K562 (cell line): ENCODE measurements around the gene PDE6G. TPM values are rescaled to one million over a fixed set of nuclear protein-coding genes. Genes with fewer than 3 reads are reported as not detected.

Source experiments
- ATAC-seq: fragments of 200-7000 bp; cut with Tn5 transposase; 3 replicates; pipeline ENCODE4 v1.9.1; 2020; ENCODE audit warnings: moderate library complexity
- BruUV-seq: library from RNA; stranded (reverse); fragments of 400-500 nt; replicated peaks from 2 replicates; lab custom pipeline; 2021; lab: Mats Ljungman, UMichigan
- CTCF ChIA-PET: fragments of 300-600 bp; formaldehyde crosslinking; extraction: SDS; loops from one replicate; lab custom pipeline; 2021; ENCODE audit warnings: low intra/inter-chr PET ratio; lab: Yijun Ruan, JAX
- POLR2A ChIA-PET: fragments of 300-600, 350-650 bp; sonication (Branson Sonifier 250); formaldehyde crosslinking; extraction: SDS; loops from one replicate; lab custom pipeline; 2021; ENCODE audit warnings: antibody characterized with exemption, inconsistent platforms; lab: Yijun Ruan, JAX
- DNase-seq, 4 experiments: peaks; one replicate each; pipeline versions ENCODE4 v3.0.0 to v3.0.0-alpha.2; 2011 to 2018; ENCODE audit warnings: low spot score in 3 of 4, mixed read lengths in 3 of 4; ENCODE audit errors: extremely low read depth in 1 of 4
- FAIRE-seq: peaks from 2 replicates; lab custom pipeline; 2011; peaks lifted over from hg19 to GRCh38; lab: Jason Lieb, UNC
- H2AFZ ChIP-seq: 2 replicates; pipeline ENCODE4 v1.6.0; 2011; ENCODE audit warnings: low read depth, low read length, control low read depth, inconsistent platforms
- H3K27ac ChIP-seq: fragments of 200-600 bp; 3 replicates; pipeline ENCODE4 v1.8.0; 2011; ENCODE audit warnings: low read depth, mild to moderate bottlenecking, control low read depth, inconsistent platforms, low read length, moderate library complexity, mixed read lengths; ENCODE audit errors: extremely low read depth
- H3K27me3 ChIP-seq, 2 experiments: fragments of 300-600 bp in 1 of 2; 2 replicates in 1 of 2; 3 replicates in 1 of 2; pipeline versions ENCODE4 v1.6.0 to v1.8.0; 2011; ENCODE audit warnings: inconsistent platforms in 2 of 2, low read length in 2 of 2, mild to moderate bottlenecking in 1 of 2, mixed read lengths in 1 of 2, moderate library complexity in 1 of 2; ENCODE audit not compliant: control insufficient read depth in 2 of 2, insufficient read depth in 2 of 2
- H3K36me3 ChIP-seq: fragments of 300-600 bp; 3 replicates; pipeline ENCODE4 v1.8.0; 2011; ENCODE audit warnings: mild to moderate bottlenecking, low read length, inconsistent platforms; ENCODE audit not compliant: control insufficient read depth, insufficient read depth
- H3K4me1 ChIP-seq, 2 experiments: fragments of 200-600 bp in 1 of 2; replicated peaks in 1 of 2; 2 replicates in 1 of 2; 3 replicates in 1 of 2; pipeline versions ENCODE4 v1.5.1 to v1.8.0; 2011; ENCODE audit warnings: inconsistent platforms in 2 of 2, low read length in 2 of 2, mild to moderate bottlenecking in 1 of 2, mixed read lengths in 1 of 2, moderate library complexity in 1 of 2; ENCODE audit not compliant: control insufficient read depth in 2 of 2, insufficient read depth in 2 of 2
- H3K4me2 ChIP-seq: 2 replicates; pipeline ENCODE4 v1.6.1; 2011; ENCODE audit warnings: low read length, control low read depth, inconsistent platforms, mixed read lengths; ENCODE audit not compliant: insufficient read depth
- H3K4me3 ChIP-seq: fragments of 200-600 bp; sonication (generic), shearing (Covaris generic); 2 replicates; pipeline ENCODE4 v1.5.1; 2016; ENCODE audit warnings: control low read depth, inconsistent platforms
- H3K79me2 ChIP-seq: fragments of 200-600 bp; 3 replicates; pipeline ENCODE4 v1.8.0; 2011; ENCODE audit warnings: low read length, inconsistent platforms; ENCODE audit not compliant: control insufficient read depth, insufficient read depth
- H3K9ac ChIP-seq, 2 experiments: 2 replicates each; pipeline versions ENCODE4 v1.6.0 to v1.6.1; 2011; ENCODE audit warnings: low read depth in 2 of 2, low read length in 2 of 2, control low read depth in 1 of 2, inconsistent platforms in 1 of 2, mild to moderate bottlenecking in 1 of 2, mixed read lengths in 1 of 2; ENCODE audit not compliant: insufficient read depth in 1 of 2
- H3K9me1 ChIP-seq: one replicate; pipeline ENCODE4 v1.6.0; 2011; ENCODE audit warnings: inconsistent platforms, mild to moderate bottlenecking, low read length, moderate library complexity; ENCODE audit not compliant: control insufficient read depth, insufficient read depth
- H3K9me3 ChIP-seq: replicated peaks from 2 replicates; pipeline ENCODE4 v1.5.1; 2011; ENCODE audit warnings: low read depth, low read length, inconsistent platforms; ENCODE audit not compliant: control insufficient read depth, insufficient read depth
- H4K20me1 ChIP-seq: replicated peaks from 2 replicates; pipeline ENCODE4 v1.6.1; 2011; ENCODE audit warnings: low read length, inconsistent platforms, mixed read lengths; ENCODE audit not compliant: control insufficient read depth, insufficient read depth
- HEY1 ChIP-seq: fragments of 250-450 bp; sonication (Bioruptor Pico); IDR thresholded peaks from 2 replicates; pipeline ENCODE4 v1.5.0; 2020; ENCODE audit warnings: mild to moderate bottlenecking, moderate library complexity, borderline replicate concordance
- RAD21 ChIP-seq, 2 experiments: fragments of 250-450 bp in 1 of 2; fragments of 450-650 bp in 1 of 2; sonication (Bioruptor Pico) in 1 of 2; formaldehyde crosslinking in 1 of 2; IDR thresholded peaks in 1 of 2; conservative IDR thresholded peaks in 1 of 2; 2 replicates each; pipeline versions ENCODE4 v1.4.0 to v1.8.0; 2020 to 2022; ENCODE audit warnings: mild to moderate bottlenecking in 2 of 2, moderate library complexity in 1 of 2
- SMC3 ChIP-seq: conservative IDR thresholded peaks from 2 replicates; pipeline ENCODE4 v1.6.1; 2011; ENCODE audit warnings: low read depth, low read length, improper control_type of control experiment; ENCODE audit not compliant: insufficient read depth
- ZNF445 ChIP-seq: fragments of 250-450 bp; sonication (Bioruptor Pico); IDR thresholded peaks from 2 replicates; pipeline ENCODE4 v1.4.0; 2020; ENCODE audit warnings: low read depth, mild to moderate bottlenecking, moderate library complexity
- ZZZ3 ChIP-seq: fragments of 450-650 bp; IDR thresholded peaks from 2 replicates; pipeline ENCODE4 v1.6.1; 2016; ENCODE audit warnings: antibody characterized with exemption, mild to moderate bottlenecking, moderate library complexity
- WGBS: fragments of 100-300 bp; shearing (Covaris generic); methylation state at CpG from one replicate; pipeline ENCODE4 v1.1.6; 2016; ENCODE audit warnings: low coverage, mixed read lengths; ENCODE audit not compliant: insufficient coverage; ENCODE audit errors: missing lambda C conversion rate; 5-methylcytosine and 5-hydroxymethylcytosine counted together
- in situ Hi-C: fragments of 300-500 bp; cut with MboI; formaldehyde crosslinking; loops from 4 replicates; pipeline ENCODE4 v1.15.0; 2018; ENCODE audit warnings: inconsistent platforms, mixed read lengths
- intact Hi-C: fragments of 100-400 bp; cut with micrococcal nuclease; formaldehyde crosslinking; loops from 2 replicates; pipeline ENCODE4 v1.14.2; 2022
- polyA plus RNA-seq, 8 experiments: library from polyadenylated mRNA; depleted of rRNA in 4 of 8; stranded (reverse) in 5 of 8; unstranded in 3 of 8; fragments of >200 nt; fragmentation: Nextera tagmentation in 2 of 8; fragmentation: Illumina TruSeq in 1 of 8; extraction: Ambion mirVana in 2 of 8; extraction: Trizol in 1 of 8; gene quantifications; 2 replicates each; pipeline versions ENCODE4 v1.2.1 to v1.2.3, GENCODE V29; 2011 to 2014; ENCODE audit warnings: inconsistent platforms in 1 of 8, missing spikeins in 1 of 8
- total RNA-seq, 7 experiments: library from RNA; depleted of rRNA in 6 of 7; stranded (reverse); fragments of >200 nt in 6 of 7; fragmentation: Illumina TruSeq in 2 of 7; extraction: Trizol in 2 of 7; gene quantifications; 2 replicates each; pipeline versions ENCODE4 v1.2.1 to v1.2.3, GENCODE V29; 2011 to 2021; ENCODE audit warnings: low replicate concordance in 1 of 7
- TF ChIP-seq, protein P1 (sequence below), 3 experiments: IDR thresholded peaks in 2 of 3; conservative IDR thresholded peaks in 1 of 3; 2 replicates each; pipeline ENCODE4 v1.5.1; 2011 to 2012; ENCODE audit warnings: low read length in 3 of 3, mild to moderate bottlenecking in 3 of 3, control low read depth in 2 of 3, improper control_type of control experiment in 1 of 3, inconsistent platforms in 1 of 3, low read depth in 1 of 3, mixed read lengths in 1 of 3, moderate library complexity in 1 of 3; ENCODE audit not compliant: insufficient read depth in 2 of 3
- TF ChIP-seq, protein P2 (sequence below), 3 experiments: fragments of 200-800 bp in 1 of 3; fragments of 250-450 bp in 1 of 3; fragments of 450-650 bp in 1 of 3; sonication (Bioruptor Pico) in 1 of 3; sonication (Bioruptor generic) in 1 of 3; formaldehyde crosslinking in 1 of 3; IDR thresholded peaks; 2 replicates each; pipeline versions ENCODE4 v1.6.1 to v1.8.0; 2016 to 2022; ENCODE audit warnings: mild to moderate bottlenecking in 2 of 3, missing genetic modification characterization in 2 of 3, missing compliant biosample characterization in 1 of 3, moderate library complexity in 1 of 3

The PDE6G gene
- total and polyA plus RNA-seq, 9 of the 15 experiments (the other 6 are each of a cell fraction or from before 2014, with no cell fraction given) = 0.14 to 0.59 TPM; not detected in 7

DNA sequence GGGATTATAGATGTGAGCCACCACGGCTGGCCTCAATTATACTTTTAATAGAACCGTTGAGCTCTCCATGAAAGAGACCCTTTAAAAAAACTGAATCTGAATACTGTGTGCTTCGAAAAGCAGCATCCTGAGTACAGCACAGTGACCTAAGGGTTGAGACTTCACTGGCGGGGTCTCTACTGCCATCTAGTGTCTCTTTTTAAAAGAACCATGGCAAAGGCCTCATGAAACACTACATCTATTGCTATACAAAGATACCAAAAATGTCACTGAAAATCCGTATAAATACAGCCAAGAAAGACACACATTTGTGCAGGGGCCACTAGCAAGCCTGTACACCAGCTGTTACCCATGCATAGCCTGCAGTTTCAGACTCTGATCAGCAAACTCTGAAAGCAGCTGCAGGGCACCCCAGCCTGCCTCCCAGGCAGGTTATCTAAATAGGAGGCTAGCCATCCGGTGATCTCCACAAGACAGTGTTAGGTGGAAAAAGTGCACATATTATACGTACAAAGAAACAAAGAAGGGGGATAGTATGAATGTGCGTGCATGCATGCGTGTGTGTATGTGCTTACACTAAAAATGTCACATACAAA lies 54.7 kb downstream of the PDE6G start:
- Histone ChIP-seq H3K4me3 (no peak overlapping the region), H3K4me1 (no peaks in the 10 kb centered on the region), H3K4me2 (no peak overlapping the region), H3K27me3 (no peaks in the 10 kb centered on the region), H3K36me3 (peaks cover 87% of the 10 kb centered on the region), H3K27ac (no peak overlapping the region), H3K9ac (no peak overlapping the region), H3K79me2 (peaks cover 20% of the 10 kb centered on the region), H2AFZ (no peak overlapping the region), H4K20me1 (no peaks in the 10 kb centered on the region; the same call in 1 of the 2 replicates), H3K9me1 (no peaks in the 10 kb centered on the region), H3K9me3 (no peaks in the 10 kb centered on the region; the same call in 1 of the 2 replicates)
- ATAC-seq (peak; percentile 98), FAIRE-seq (peak; percentile 87), DNase-seq (peak; percentile 56 to 67 (median 61))
- 56% methylated on average over 9 of the region's 9 CpGs for WGBS
- no TSS peak for BruUV-seq
- CTCF ChIA-PET = interaction anchor here (0.7 to 1.8 kb wide), 3 partner anchors 348 to 500 kb away, joined by 3 to 10 read pairs (median 3); no protein-coding TSS in a partner anchor
- POLR2A ChIA-PET = interaction anchor here (0.6 to 2.6 kb wide), 4 partner anchors 13 to 106 kb away, joined by 3 to 10 read pairs (median 4); no protein-coding TSS in a partner anchor
- intact Hi-C loops (no loop called here), in situ Hi-C loops (no loop called here)
- TF ChIP-seq ZNF445 (CRISPR knock-in tag) (no peak), RAD21 (CRISPR knock-in tag; conservative IDR thresholded peaks at IDR 0.05 in 1 of 2, IDR thresholded peaks at IDR 0.05 in 1 of 2) (peak in 1 of 2 experiments; percentile 46; a peak in 3 of 4 replicates), SMC3 (peak; percentile 24; the same call in 1 of the 2 replicates), HEY1 (CRISPR knock-in tag) (no peak), ZZZ3 (0 out of 2 replicates have a peak, but pooled peaks have one; percentile 49)
- TF ChIP-seq, protein P1, sequence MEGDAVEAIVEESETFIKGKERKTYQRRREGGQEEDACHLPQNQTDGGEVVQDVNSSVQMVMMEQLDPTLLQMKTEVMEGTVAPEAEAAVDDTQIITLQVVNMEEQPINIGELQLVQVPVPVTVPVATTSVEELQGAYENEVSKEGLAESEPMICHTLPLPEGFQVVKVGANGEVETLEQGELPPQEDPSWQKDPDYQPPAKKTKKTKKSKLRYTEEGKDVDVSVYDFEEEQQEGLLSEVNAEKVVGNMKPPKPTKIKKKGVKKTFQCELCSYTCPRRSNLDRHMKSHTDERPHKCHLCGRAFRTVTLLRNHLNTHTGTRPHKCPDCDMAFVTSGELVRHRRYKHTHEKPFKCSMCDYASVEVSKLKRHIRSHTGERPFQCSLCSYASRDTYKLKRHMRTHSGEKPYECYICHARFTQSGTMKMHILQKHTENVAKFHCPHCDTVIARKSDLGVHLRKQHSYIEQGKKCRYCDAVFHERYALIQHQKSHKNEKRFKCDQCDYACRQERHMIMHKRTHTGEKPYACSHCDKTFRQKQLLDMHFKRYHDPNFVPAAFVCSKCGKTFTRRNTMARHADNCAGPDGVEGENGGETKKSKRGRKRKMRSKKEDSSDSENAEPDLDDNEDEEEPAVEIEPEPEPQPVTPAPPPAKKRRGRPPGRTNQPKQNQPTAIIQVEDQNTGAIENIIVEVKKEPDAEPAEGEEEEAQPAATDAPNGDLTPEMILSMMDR (IDR thresholded peaks at IDR 0.05 in 2 of 3, conservative IDR thresholded peaks at IDR 0.05 in 1 of 3; ENCODE audit: insufficient read depth in 2 of 3, low read depth in 1 of 3, low read length in 3 of 3) = peak; percentile 50 to 80 (median 77); a peak in 5 of 6 replicates
- TF ChIP-seq, protein P2, sequence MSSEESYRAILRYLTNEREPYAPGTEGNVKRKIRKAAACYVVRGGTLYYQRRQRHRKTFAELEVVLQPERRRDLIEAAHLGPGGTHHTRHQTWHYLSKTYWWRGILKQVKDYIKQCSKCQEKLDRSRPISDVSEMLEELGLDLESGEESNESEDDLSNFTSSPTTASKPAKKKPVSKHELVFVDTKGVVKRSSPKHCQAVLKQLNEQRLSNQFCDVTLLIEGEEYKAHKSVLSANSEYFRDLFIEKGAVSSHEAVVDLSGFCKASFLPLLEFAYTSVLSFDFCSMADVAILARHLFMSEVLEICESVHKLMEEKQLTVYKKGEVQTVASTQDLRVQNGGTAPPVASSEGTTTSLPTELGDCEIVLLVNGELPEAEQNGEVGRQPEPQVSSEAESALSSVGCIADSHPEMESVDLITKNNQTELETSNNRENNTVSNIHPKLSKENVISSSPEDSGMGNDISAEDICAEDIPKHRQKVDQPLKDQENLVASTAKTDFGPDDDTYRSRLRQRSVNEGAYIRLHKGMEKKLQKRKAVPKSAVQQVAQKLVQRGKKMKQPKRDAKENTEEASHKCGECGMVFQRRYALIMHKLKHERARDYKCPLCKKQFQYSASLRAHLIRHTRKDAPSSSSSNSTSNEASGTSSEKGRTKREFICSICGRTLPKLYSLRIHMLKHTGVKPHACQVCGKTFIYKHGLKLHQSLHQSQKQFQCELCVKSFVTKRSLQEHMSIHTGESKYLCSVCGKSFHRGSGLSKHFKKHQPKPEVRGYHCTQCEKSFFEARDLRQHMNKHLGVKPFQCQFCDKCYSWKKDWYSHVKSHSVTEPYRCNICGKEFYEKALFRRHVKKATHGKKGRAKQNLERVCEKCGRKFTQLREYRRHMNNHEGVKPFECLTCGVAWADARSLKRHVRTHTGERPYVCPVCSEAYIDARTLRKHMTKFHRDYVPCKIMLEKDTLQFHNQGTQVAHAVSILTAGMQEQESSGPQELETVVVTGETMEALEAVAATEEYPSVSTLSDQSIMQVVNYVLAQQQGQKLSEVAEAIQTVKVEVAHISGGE (CRISPR knock-in tag; IDR thresholded peaks at IDR 0.05) = no peak
